A549 (cell line): ENCODE measurements around the gene MAN2A2. TPM values are rescaled to one million over a fixed set of nuclear protein-coding genes. Genes with fewer than 3 reads are reported as not detected.

Experiments used
- ATAC-seq, 2 experiments: fragments of 200-7000 bp in 1 of 2; fragments of >200 bp in 1 of 2; cut with Nextera tagmentation in 1 of 2; cut with Tn5 transposase in 1 of 2; 3 replicates each; pipeline versions ENCODE4 v1.8.0 to v1.9.1; 2018 to 2020; ENCODE audit warnings: mild to moderate bottlenecking in 1 of 2, moderate library complexity in 1 of 2
- CTCF ChIA-PET: fragments of 300-600 bp; sonication (Branson Sonifier 250); formaldehyde crosslinking; extraction: SDS; loops from one replicate; lab custom pipeline; 2021; ENCODE audit warnings: antibody characterized with exemption, inconsistent platforms; lab: Yijun Ruan, JAX
- POLR2A ChIA-PET: fragments of 350-600 bp; formaldehyde crosslinking; extraction: SDS; loops from one replicate; lab custom pipeline; 2021; ENCODE audit warnings: antibody characterized with exemption, inconsistent platforms; lab: Yijun Ruan, JAX
- DNase-seq, 2 experiments: peaks; one replicate each; pipeline versions ENCODE4 v3.0.0 to v3.0.0-alpha.2; 2011 to 2016; ENCODE audit warnings: low read depth in 1 of 2, low spot score in 1 of 2
- FAIRE-seq: peaks from 2 replicates; lab custom pipeline; 2011; peaks lifted over from hg19 to GRCh38; lab: Jason Lieb, UNC
- H3K27ac ChIP-seq, 2 experiments: fragments of >200 bp; sonication (Bioruptor Twin); formaldehyde crosslinking; 3 replicates each; pipeline ENCODE4 v1.5.1; 2016 to 2017
- H3K4me1 ChIP-seq: fragments of >200 bp; sonication (Bioruptor Twin); formaldehyde crosslinking; 3 replicates; pipeline ENCODE4 v1.6.1; 2016
- H3K4me2 ChIP-seq: fragments of >200 bp; sonication (Bioruptor Twin); formaldehyde crosslinking; 3 replicates; pipeline ENCODE4 v1.6.1; 2016
- H3K4me3 ChIP-seq: fragments of >200 bp; sonication (Bioruptor Twin); formaldehyde crosslinking; 3 replicates; pipeline ENCODE4 v1.5.1; 2016
- H3K9me3 ChIP-seq: fragments of >200 bp; sonication (Bioruptor Twin); formaldehyde crosslinking; 3 replicates; pipeline ENCODE4 v1.6.1; 2016
- CBX8 ChIP-seq: fragments of 200-600 bp; sonication (generic); IDR thresholded peaks from 2 replicates; pipeline ENCODE4 v1.6.1; 2016
- CEBPB ChIP-seq, 2 experiments: fragments of >200 bp in 1 of 2; sonication (Bioruptor Twin) in 1 of 2; formaldehyde crosslinking in 1 of 2; IDR thresholded peaks; 2 replicates each; pipeline ENCODE4 v1.6.1; 2012 to 2016
- CHD4 ChIP-seq: fragments of 200-600 bp; sonication (generic); IDR thresholded peaks from 2 replicates; pipeline ENCODE4 v1.6.1; 2016; ENCODE audit warnings: antibody characterized with exemption, mild to moderate bottlenecking, borderline replicate concordance
- EHMT2 ChIP-seq: fragments of 200-600 bp; sonication (generic); IDR thresholded peaks from 2 replicates; pipeline ENCODE4 v1.6.1; 2016; ENCODE audit warnings: antibody characterized with exemption, low read depth, mild to moderate bottlenecking, moderate library complexity
- ELK1 ChIP-seq: fragments of 150-350 bp; IDR thresholded peaks from 2 replicates; pipeline ENCODE4 v1.6.1; 2014; ENCODE audit warnings: low read depth, mild to moderate bottlenecking, low read length
- EP300 ChIP-seq, 2 experiments: fragments of >200 bp; sonication (Bioruptor Twin); formaldehyde crosslinking; IDR thresholded peaks; 2 replicates in 1 of 2; 3 replicates in 1 of 2; pipeline ENCODE4 v1.6.1; 2016 to 2017
- ESRRA ChIP-seq: fragments of 150-350 bp; IDR thresholded peaks from 2 replicates; pipeline ENCODE4 v1.6.1; 2014; ENCODE audit warnings: mild to moderate bottlenecking, low read length, borderline replicate concordance
- GATA3 ChIP-seq: IDR thresholded peaks from 2 replicates; pipeline ENCODE4 v1.6.1; 2012; ENCODE audit warnings: borderline replicate concordance
- HEYL ChIP-seq: fragments of 250-450 bp; sonication (Bioruptor Pico); IDR thresholded peaks from 2 replicates; pipeline ENCODE4 v1.8.0; 2021; ENCODE audit warnings: mild to moderate bottlenecking, moderate library complexity
- HOXA7 ChIP-seq: fragments of 250-450 bp; sonication (Bioruptor Pico); IDR thresholded peaks from 2 replicates; pipeline ENCODE4 v1.5.0; 2020; ENCODE audit warnings: mild to moderate bottlenecking, moderate library complexity
- HOXB5 ChIP-seq: fragments of 250-450 bp; sonication (Bioruptor Pico); IDR thresholded peaks from 2 replicates; pipeline ENCODE4 v1.5.0; 2020; ENCODE audit warnings: mild to moderate bottlenecking, moderate library complexity
- JUN ChIP-seq, 2 experiments: fragments of >200 bp; sonication (Bioruptor Twin); formaldehyde crosslinking; IDR thresholded peaks; 2 replicates in 1 of 2; 3 replicates in 1 of 2; pipeline ENCODE4 v1.6.1; 2016 to 2017
- KDM1A ChIP-seq: fragments of 200-600 bp; sonication (generic); IDR thresholded peaks from 2 replicates; pipeline ENCODE4 v1.6.1; 2016; ENCODE audit warnings: low read depth, mild to moderate bottlenecking
- KDM5A ChIP-seq: fragments of 200-600 bp; sonication (generic); IDR thresholded peaks from 2 replicates; pipeline ENCODE4 v1.6.1; 2016; ENCODE audit warnings: antibody characterized with exemption, mild to moderate bottlenecking
- MYC ChIP-seq: IDR thresholded peaks from 2 replicates; pipeline ENCODE4 v1.6.1; 2012; ENCODE audit warnings: mild to moderate bottlenecking, inconsistent platforms, low read length, improper control_type of control experiment, borderline replicate concordance
- NFE2L2 ChIP-seq: fragments of 150-350 bp; conservative IDR thresholded peaks from 2 replicates; pipeline ENCODE4 v1.6.1; 2014; ENCODE audit warnings: low read length
- NPAS2 ChIP-seq: fragments of 250-450 bp; sonication (Bioruptor Pico); IDR thresholded peaks from 2 replicates; pipeline ENCODE4 v1.8.0; 2022; ENCODE audit warnings: mild to moderate bottlenecking, moderate library complexity, borderline replicate concordance
- PHF8 ChIP-seq: fragments of 200-600 bp; sonication (generic); IDR thresholded peaks from 2 replicates; pipeline ENCODE4 v1.6.1; 2016; ENCODE audit warnings: low read depth, mild to moderate bottlenecking, antibody characterized with exemption, moderate library complexity, borderline replicate concordance
- POLR2A ChIP-seq: IDR thresholded peaks from 2 replicates; pipeline ENCODE4 v1.6.1; 2012; ENCODE audit warnings: mild to moderate bottlenecking, low read length
- RNF2 ChIP-seq: fragments of 200-600 bp; sonication (generic); IDR thresholded peaks from 2 replicates; pipeline ENCODE4 v1.6.1; 2016; ENCODE audit warnings: low read depth, mild to moderate bottlenecking, antibody characterized with exemption, moderate library complexity, borderline replicate concordance
- SMC3 ChIP-seq: fragments of >200 bp; sonication (Bioruptor Twin); formaldehyde crosslinking; IDR thresholded peaks from 3 replicates; pipeline ENCODE4 v1.6.1; 2018; ENCODE audit warnings: inconsistent platforms
- ZC3H11A ChIP-seq: fragments of 450-650 bp; IDR thresholded peaks from 2 replicates; pipeline ENCODE4 v1.6.1; 2014; ENCODE audit warnings: antibody characterized with exemption, mild to moderate bottlenecking
- ZFP36 ChIP-seq: fragments of 450-650 bp; IDR thresholded peaks from 2 replicates; pipeline ENCODE4 v1.6.1; 2014; ENCODE audit warnings: borderline replicate concordance; ENCODE audit not compliant: partially characterized antibody
- ZNF302 ChIP-seq: fragments of 250-450 bp; sonication (Bioruptor Pico); IDR thresholded peaks from 2 replicates; pipeline ENCODE4 v1.9.0; 2021; ENCODE audit warnings: inconsistent platforms, mild to moderate bottlenecking, moderate library complexity
- ZSCAN20 ChIP-seq: fragments of 250-450 bp; sonication (Bioruptor Pico); IDR thresholded peaks from 2 replicates; pipeline ENCODE4 v1.8.0; 2022; ENCODE audit warnings: mild to moderate bottlenecking, moderate library complexity
- WGBS: methylation state at CpG from one replicate; pipeline ENCODE4 v1.1.6; 2017; ENCODE audit errors: missing lambda C conversion rate; 5-methylcytosine and 5-hydroxymethylcytosine counted together
- polyA plus RNA-seq, 4 experiments: library from polyadenylated mRNA; depleted of rRNA in 3 of 4; stranded (reverse); fragments of >200 nt; fragmentation: RNase III in 1 of 4; extraction: RNeasy Plus Mini Kit Qiagen cat#74134 plus additional on column Dnase treatment in 1 of 4; gene quantifications; 2 replicates in 3 of 4; 3 replicates in 1 of 4; pipeline ENCODE4 v1.2.3, GENCODE V29; 2011 to 2017
- TF ChIP-seq, protein P1 (sequence below): fragments of >200 bp; sonication (Bioruptor Twin); formaldehyde crosslinking; IDR thresholded peaks from 3 replicates; pipeline ENCODE4 v1.5.1; 2016
- TF ChIP-seq, protein P2 (sequence below): fragments of 450-650 bp; IDR thresholded peaks from 2 replicates; pipeline ENCODE4 v1.6.1; 2014; ENCODE audit warnings: antibody characterized with exemption
- TF ChIP-seq, protein P3 (sequence below): IDR thresholded peaks from 2 replicates; pipeline ENCODE4 v1.6.1; 2012

Gene MAN2A2
- polyA plus RNA-seq, 2 of the 4 experiments (the other 2 are of a cell fraction): 22.0 to 32.6 TPM

GRCh38 chr15:90946941-90947576, 44.0 kb downstream of the MAN2A2 start:
- DNase-seq (no peak), ATAC-seq (0 out of 6 replicates have a peak, but pooled peaks have one; percentile 2 to 10), FAIRE-seq (no peak)
- no peak overlapping the region for H3K27ac ChIP-seq
- no peaks in the 10 kb centered on the region for H3K9me3 ChIP-seq
- H3K4me1 ChIP-seq: peaks cover 11% of the 10 kb centered on the region
- no peak overlapping the region for H3K4me3 ChIP-seq
- 93% methylated on average over 8 of the region's 8 CpGs for WGBS
- no peak overlapping the region for H3K4me2 ChIP-seq
- ChIA-PET POLR2A (interaction anchor here (0.6 to 2.0 kb wide), 2 partner anchors 12 to 198 kb away, joined by 4 to 5 read pairs; partner anchors contain the start of gene UNC45A), CTCF (interaction anchor here (0.6 to 25.4 kb wide), 10 partner anchors 7 to 652 kb away, joined by 3 to 536 read pairs (median 4); partner anchors contain the start of genes HDDC3, RCCD1, UNC45A and VPS33B)
- TF ChIP-seq HOXA7 (CRISPR knock-in tag): no peak
- no peak for TF ChIP-seq EP300 (IDR thresholded peaks at IDR 0.05)
- no peak for TF ChIP-seq PHF8
- no peak for TF ChIP-seq ESRRA
- no peak for TF ChIP-seq ZFP36
- no peak for TF ChIP-seq ZNF302 (CRISPR knock-in tag)
- TF ChIP-seq NFE2L2: no peak
- no peak for TF ChIP-seq ELK1

GRCh38 chr15:90947577-90948357, 44.7 kb downstream of the MAN2A2 start:
- FAIRE-seq: no peak
- ChIA-PET POLR2A (interaction anchor here (0.6 to 2.0 kb wide), 2 partner anchors 13 to 197 kb away, joined by 4 to 5 read pairs; partner anchors contain the start of gene UNC45A), CTCF (interaction anchor here (0.6 to 25.4 kb wide), 10 partner anchors 9 to 653 kb away, joined by 3 to 536 read pairs (median 4); partner anchors contain the start of genes HDDC3, UNC45A and VPS33B)
- Histone ChIP-seq H3K9me3 (no peaks in the 10 kb centered on the region), H3K4me2 (no peak overlapping the region), H3K4me1 (peaks cover 11% of the 10 kb centered on the region), H3K4me3 (no peak overlapping the region), H3K27ac (no peak overlapping the region)
- whole genome bisulfite sequencing: 94% methylated on average over 18 of the region's 18 CpGs
- TF ChIP-seq GATA3 (no peak), JUN (IDR thresholded peaks at IDR 0.05) (no peak), ZNF302 (CRISPR knock-in tag) (no peak), PHF8 (no peak), CEBPB (IDR thresholded peaks at IDR 0.05) (no peak), SMC3 (no peak), POLR2A (no peak), NPAS2 (no peak), KDM5A (no peak), MYC (no peak)
- TF ChIP-seq, protein P1, sequence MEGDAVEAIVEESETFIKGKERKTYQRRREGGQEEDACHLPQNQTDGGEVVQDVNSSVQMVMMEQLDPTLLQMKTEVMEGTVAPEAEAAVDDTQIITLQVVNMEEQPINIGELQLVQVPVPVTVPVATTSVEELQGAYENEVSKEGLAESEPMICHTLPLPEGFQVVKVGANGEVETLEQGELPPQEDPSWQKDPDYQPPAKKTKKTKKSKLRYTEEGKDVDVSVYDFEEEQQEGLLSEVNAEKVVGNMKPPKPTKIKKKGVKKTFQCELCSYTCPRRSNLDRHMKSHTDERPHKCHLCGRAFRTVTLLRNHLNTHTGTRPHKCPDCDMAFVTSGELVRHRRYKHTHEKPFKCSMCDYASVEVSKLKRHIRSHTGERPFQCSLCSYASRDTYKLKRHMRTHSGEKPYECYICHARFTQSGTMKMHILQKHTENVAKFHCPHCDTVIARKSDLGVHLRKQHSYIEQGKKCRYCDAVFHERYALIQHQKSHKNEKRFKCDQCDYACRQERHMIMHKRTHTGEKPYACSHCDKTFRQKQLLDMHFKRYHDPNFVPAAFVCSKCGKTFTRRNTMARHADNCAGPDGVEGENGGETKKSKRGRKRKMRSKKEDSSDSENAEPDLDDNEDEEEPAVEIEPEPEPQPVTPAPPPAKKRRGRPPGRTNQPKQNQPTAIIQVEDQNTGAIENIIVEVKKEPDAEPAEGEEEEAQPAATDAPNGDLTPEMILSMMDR: no peak
- no peak for DNase-seq
- ATAC-seq: no peak

- Histone ChIP-seq H3K9me3 (no peaks in the 10 kb centered on the region), H3K4me2 (no peak overlapping the region), H3K27ac (no peak overlapping the region), H3K4me3 (no peak overlapping the region), H3K4me1 (peaks cover 11% of the 10 kb centered on the region)
- ATAC-seq (no peak), FAIRE-seq (no peak), DNase-seq (no peak)
- WGBS: 95% methylated on average over 8 of the region's 8 CpGs
- POLR2A ChIA-PET: interaction anchor here (2.0 kb wide), 1 partner anchor 14 kb away, joined by 5 read pairs; the partner anchor contains the start of gene UNC45A
- no peak for TF ChIP-seq CHD4
- no peak for TF ChIP-seq CBX8
- TF ChIP-seq RNF2: no peak
- no peak for TF ChIP-seq CEBPB (IDR thresholded peaks at IDR 0.05)
- no peak for TF ChIP-seq EHMT2
- TF ChIP-seq KDM1A: no peak
- TF ChIP-seq ZSCAN20 (CRISPR knock-in tag): no peak
- no peak for TF ChIP-seq HOXB5 (CRISPR knock-in tag)
- TF ChIP-seq, protein P2, sequence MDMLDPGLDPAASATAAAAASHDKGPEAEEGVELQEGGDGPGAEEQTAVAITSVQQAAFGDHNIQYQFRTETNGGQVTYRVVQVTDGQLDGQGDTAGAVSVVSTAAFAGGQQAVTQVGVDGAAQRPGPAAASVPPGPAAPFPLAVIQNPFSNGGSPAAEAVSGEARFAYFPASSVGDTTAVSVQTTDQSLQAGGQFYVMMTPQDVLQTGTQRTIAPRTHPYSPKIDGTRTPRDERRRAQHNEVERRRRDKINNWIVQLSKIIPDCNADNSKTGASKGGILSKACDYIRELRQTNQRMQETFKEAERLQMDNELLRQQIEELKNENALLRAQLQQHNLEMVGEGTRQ: no peak
- no peak for TF ChIP-seq EP300 (IDR thresholded peaks at IDR 0.05)
- TF ChIP-seq, protein P3, sequence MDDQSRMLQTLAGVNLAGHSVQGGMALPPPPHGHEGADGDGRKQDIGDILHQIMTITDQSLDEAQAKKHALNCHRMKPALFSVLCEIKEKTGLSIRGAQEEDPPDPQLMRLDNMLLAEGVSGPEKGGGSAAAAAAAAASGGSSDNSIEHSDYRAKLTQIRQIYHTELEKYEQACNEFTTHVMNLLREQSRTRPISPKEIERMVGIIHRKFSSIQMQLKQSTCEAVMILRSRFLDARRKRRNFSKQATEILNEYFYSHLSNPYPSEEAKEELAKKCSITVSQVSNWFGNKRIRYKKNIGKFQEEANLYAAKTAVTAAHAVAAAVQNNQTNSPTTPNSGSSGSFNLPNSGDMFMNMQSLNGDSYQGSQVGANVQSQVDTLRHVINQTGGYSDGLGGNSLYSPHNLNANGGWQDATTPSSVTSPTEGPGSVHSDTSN: no peak
- no peak for TF ChIP-seq HOXA7 (CRISPR knock-in tag)
- no peak for TF ChIP-seq HEYL (CRISPR knock-in tag)
- TF ChIP-seq ZC3H11A: no peak
- CTCF ChIA-PET: interaction anchor here (1.1 to 25.4 kb wide), 5 partner anchors 8 to 101 kb away, joined by 3 to 536 read pairs (median 8); partner anchors contain the start of genes HDDC3 and UNC45A
These were observed 45.4 kb downstream of the MAN2A2 start for GRCh38 chr15:90948506-90948905.
